OCI-LY1 (cell line): Measurements from ENCODE around the gene KIRREL3.

ENCODE experiments used
- H2AFZ ChIP-seq: fragments of 200-600 bp; sonication (generic), shearing (Covaris generic); 2 replicates; pipeline ENCODE4 v1.6.0; 2014; ENCODE audit warnings: antibody characterized with exemption, mild to moderate bottlenecking, low read length
- H3F3A ChIP-seq: fragments of 200-600 bp; sonication (generic), shearing (Covaris generic); 2 replicates; pipeline ENCODE4 v1.6.0; 2014; ENCODE audit warnings: mild to moderate bottlenecking, antibody characterized with exemption, low read length, moderate library complexity; ENCODE audit not compliant: insufficient read depth
- H3K27ac ChIP-seq: fragments of 200-600 bp; sonication (generic); 2 replicates; pipeline ENCODE4 v1.5.1; 2014; ENCODE audit warnings: low read length, mixed run types, mild to moderate bottlenecking, low read depth; ENCODE audit not compliant: poor library complexity, severe bottlenecking
- H3K27me3 ChIP-seq: fragments of 200-600 bp; sonication (generic); 2 replicates; pipeline ENCODE4 v1.6.0; 2014; ENCODE audit warnings: antibody characterized with exemption, mild to moderate bottlenecking, low read length, moderate library complexity; ENCODE audit not compliant: insufficient read depth
- H3K36me3 ChIP-seq: fragments of 200-600 bp; sonication (generic); 2 replicates; pipeline ENCODE4 v1.6.1; 2014; ENCODE audit warnings: mild to moderate bottlenecking, antibody characterized with exemption, low read length, moderate library complexity, mixed read lengths; ENCODE audit not compliant: insufficient read depth
- H3K4me1 ChIP-seq: fragments of 200-600 bp; sonication (generic); 2 replicates; pipeline ENCODE4 v1.5.1; 2014; ENCODE audit warnings: mild to moderate bottlenecking, low read length, moderate library complexity; ENCODE audit not compliant: insufficient read depth, severe bottlenecking
- H3K4me2 ChIP-seq: fragments of 200-600 bp; sonication (generic), shearing (Covaris generic); 2 replicates; pipeline ENCODE4 v1.6.1; 2014; ENCODE audit warnings: low read length
- H3K4me3 ChIP-seq: fragments of 200-600 bp; sonication (generic); 2 replicates; pipeline ENCODE4 v1.5.1; 2014; ENCODE audit warnings: low read length, low read depth, mild to moderate bottlenecking, mixed read lengths; ENCODE audit not compliant: poor library complexity, severe bottlenecking
- H3K79me2 ChIP-seq: fragments of 200-600 bp; shearing (Covaris generic); 2 replicates; pipeline ENCODE4 v1.6.1; 2016; ENCODE audit warnings: mixed run types, low read length, mixed read lengths; ENCODE audit not compliant: insufficient read depth
- H3K9ac ChIP-seq: fragments of 200-600 bp; sonication (generic), shearing (Covaris generic); 2 replicates; pipeline ENCODE4 v1.6.1; 2014; ENCODE audit warnings: mild to moderate bottlenecking, low read length, mixed read lengths
- H3K9me2 ChIP-seq: fragments of 200-600 bp; sonication (generic), shearing (Covaris generic); 2 replicates; pipeline ENCODE4 v1.6.1; 2014; ENCODE audit warnings: low read depth, mild to moderate bottlenecking, low read length, mixed read lengths
- H3K9me3 ChIP-seq: fragments of 200-600 bp; shearing (Covaris generic); 2 replicates; pipeline ENCODE4 v1.6.1; 2014; ENCODE audit warnings: low read length, mixed read lengths
- H4K20me1 ChIP-seq: fragments of 200-600 bp; sonication (generic), shearing (Covaris generic); 2 replicates; pipeline ENCODE4 v1.6.0; 2016; ENCODE audit warnings: mild to moderate bottlenecking, low read length; ENCODE audit not compliant: insufficient read depth
- EZH2 ChIP-seq: fragments of 200-600 bp; sonication (generic), shearing (Covaris generic); IDR thresholded peaks from 2 replicates; pipeline ENCODE4 v1.8.0; 2017; ENCODE audit warnings: borderline replicate concordance, mixed run types, mild to moderate bottlenecking, antibody characterized with exemption, low read length, moderate library complexity, mixed read lengths
- TF ChIP-seq, protein P1 (sequence below): fragments of 200-600 bp; sonication (generic), shearing (Covaris generic); IDR thresholded peaks from 2 replicates; pipeline ENCODE4 v1.5.1; 2017; ENCODE audit warnings: mild to moderate bottlenecking, antibody characterized with exemption, low read length, moderate library complexity, mixed read lengths

The KIRREL3 gene

DNA sequence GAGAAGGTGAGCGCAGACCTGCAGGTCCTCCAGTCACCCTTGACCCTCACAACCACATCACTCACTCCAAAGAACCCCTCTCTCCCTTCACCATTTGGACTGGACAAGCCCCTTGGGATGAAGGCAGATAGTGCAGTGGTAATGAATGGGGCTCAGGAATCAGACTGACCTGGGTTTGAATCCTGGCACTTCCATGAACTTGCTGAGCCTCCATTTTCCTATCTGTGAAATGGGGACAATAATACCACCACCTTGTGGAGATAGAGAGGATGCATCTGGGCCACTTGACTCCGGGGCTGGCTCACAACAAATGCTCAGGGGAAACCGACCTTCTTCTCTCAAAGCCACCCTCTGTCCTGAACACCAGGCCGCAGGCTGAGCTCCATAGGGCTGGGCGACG is 467.0 kb downstream of the KIRREL3 start:
- H4K20me1 ChIP-seq = no peaks in the 10 kb centered on the region
- H3K36me3 ChIP-seq = no peaks in the 10 kb centered on the region
- H3K79me2 ChIP-seq = no peaks in the 10 kb centered on the region
- H3K27ac ChIP-seq = no peak overlapping the region
- TF ChIP-seq, protein P1, sequence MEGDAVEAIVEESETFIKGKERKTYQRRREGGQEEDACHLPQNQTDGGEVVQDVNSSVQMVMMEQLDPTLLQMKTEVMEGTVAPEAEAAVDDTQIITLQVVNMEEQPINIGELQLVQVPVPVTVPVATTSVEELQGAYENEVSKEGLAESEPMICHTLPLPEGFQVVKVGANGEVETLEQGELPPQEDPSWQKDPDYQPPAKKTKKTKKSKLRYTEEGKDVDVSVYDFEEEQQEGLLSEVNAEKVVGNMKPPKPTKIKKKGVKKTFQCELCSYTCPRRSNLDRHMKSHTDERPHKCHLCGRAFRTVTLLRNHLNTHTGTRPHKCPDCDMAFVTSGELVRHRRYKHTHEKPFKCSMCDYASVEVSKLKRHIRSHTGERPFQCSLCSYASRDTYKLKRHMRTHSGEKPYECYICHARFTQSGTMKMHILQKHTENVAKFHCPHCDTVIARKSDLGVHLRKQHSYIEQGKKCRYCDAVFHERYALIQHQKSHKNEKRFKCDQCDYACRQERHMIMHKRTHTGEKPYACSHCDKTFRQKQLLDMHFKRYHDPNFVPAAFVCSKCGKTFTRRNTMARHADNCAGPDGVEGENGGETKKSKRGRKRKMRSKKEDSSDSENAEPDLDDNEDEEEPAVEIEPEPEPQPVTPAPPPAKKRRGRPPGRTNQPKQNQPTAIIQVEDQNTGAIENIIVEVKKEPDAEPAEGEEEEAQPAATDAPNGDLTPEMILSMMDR = 0 out of 2 replicates have a peak, but pooled peaks have one; percentile 5
- TF ChIP-seq EZH2 = no peak
- H3F3A ChIP-seq = no peaks in the 10 kb centered on the region
- no peaks in the 10 kb centered on the region for H3K4me1 ChIP-seq
- H2AFZ ChIP-seq = no peak overlapping the region
- no peaks in the 10 kb centered on the region for H3K27me3 ChIP-seq
- H3K9me2 ChIP-seq = no peaks in the 10 kb centered on the region
- H3K4me2 ChIP-seq = no peak overlapping the region
- no peak overlapping the region for H3K9ac ChIP-seq
- H3K4me3 ChIP-seq = no peak overlapping the region
- H3K9me3 ChIP-seq = no peaks in the 10 kb centered on the region

DNA sequence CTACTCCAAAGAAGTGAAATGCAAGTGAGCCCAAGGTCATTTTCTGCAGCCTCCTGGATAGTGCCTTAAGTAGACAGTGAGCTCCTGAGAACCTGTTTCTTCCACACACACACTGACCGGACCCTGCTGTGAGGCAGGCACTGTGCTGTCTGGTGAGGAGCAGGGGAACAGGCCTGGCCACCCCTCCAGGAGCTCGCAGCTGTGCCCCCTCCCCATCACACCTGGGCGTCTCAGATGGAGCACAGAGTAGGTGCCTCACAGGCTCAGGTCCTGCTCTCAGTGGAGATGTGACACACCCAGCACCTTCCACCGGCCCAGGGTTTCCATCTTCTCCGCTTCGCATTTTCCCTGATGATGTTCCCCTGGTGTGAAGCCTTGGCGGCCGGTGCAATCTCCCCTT is 470.2 kb downstream of the KIRREL3 start:
- no peak overlapping the region for H3K9ac ChIP-seq
- no peaks in the 10 kb centered on the region for H3K9me3 ChIP-seq
- H3K27me3 ChIP-seq = no peaks in the 10 kb centered on the region
- no peak for TF ChIP-seq EZH2
- H3F3A ChIP-seq = no peaks in the 10 kb centered on the region
- H3K4me1 ChIP-seq = no peaks in the 10 kb centered on the region
- H3K79me2 ChIP-seq = no peaks in the 10 kb centered on the region
- no peak overlapping the region for H3K27ac ChIP-seq
- no peak overlapping the region for H2AFZ ChIP-seq
- no peaks in the 10 kb centered on the region for H4K20me1 ChIP-seq
- no peak overlapping the region for H3K4me2 ChIP-seq
- no peaks in the 10 kb centered on the region for H3K36me3 ChIP-seq
- H3K9me2 ChIP-seq = no peaks in the 10 kb centered on the region
- H3K4me3 ChIP-seq = no peak overlapping the region

DNA sequence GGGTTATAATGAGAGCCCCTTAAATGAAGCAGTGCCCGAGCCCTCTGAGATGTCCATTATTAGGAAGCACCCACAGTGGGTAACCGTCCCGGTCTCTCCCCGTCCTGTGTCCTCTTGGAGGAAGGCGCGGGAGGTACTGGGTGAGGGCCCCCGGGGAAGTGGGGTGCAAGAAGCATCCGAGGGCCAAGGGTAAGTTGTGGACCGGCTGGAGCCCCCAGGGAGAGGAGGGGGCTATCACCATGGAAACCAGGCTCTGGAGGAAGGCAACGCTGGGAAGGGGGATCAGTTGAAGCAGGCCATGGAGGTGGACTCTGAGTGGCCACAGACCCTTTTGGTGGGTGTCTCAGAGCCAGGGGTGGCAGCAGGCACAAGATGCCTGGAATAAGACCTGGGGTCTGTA is 471.5 kb downstream of the KIRREL3 start:
- H4K20me1 ChIP-seq = no peaks in the 10 kb centered on the region
- no peaks in the 10 kb centered on the region for H3K36me3 ChIP-seq
- H3K9me3 ChIP-seq = no peaks in the 10 kb centered on the region
- no peak overlapping the region for H2AFZ ChIP-seq
- H3K27me3 ChIP-seq = no peaks in the 10 kb centered on the region
- H3F3A ChIP-seq = no peaks in the 10 kb centered on the region
- TF ChIP-seq EZH2 = no peak
- TF ChIP-seq, protein P1 = no peak
- no peak overlapping the region for H3K4me2 ChIP-seq
- no peak overlapping the region for H3K9ac ChIP-seq
- no peaks in the 10 kb centered on the region for H3K79me2 ChIP-seq
- no peak overlapping the region for H3K27ac ChIP-seq
- H3K4me1 ChIP-seq = no peaks in the 10 kb centered on the region
- H3K9me2 ChIP-seq = no peaks in the 10 kb centered on the region
- H3K4me3 ChIP-seq = no peak overlapping the region

DNA sequence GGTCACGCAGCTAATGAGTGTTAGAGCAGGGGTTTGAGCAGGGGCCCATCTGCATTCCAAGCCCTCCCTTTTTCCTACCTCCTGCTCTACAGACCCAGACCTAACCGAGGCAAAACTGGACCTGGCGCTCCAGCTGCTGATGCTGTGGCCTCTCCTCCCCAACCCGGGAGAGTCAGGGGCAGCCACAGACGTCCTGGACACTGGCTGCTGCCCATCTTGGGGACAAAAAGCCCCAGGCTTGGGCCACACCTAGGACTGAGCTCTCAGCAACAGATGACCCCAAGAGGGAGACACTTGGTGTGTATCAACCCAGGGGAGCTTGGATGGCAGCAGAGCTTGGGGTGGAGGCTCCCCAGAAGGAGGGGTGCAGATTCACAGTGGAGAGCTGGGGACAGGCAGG is 472.5 kb downstream of the KIRREL3 start:
- no peak overlapping the region for H2AFZ ChIP-seq
- no peaks in the 10 kb centered on the region for H4K20me1 ChIP-seq
- no peaks in the 10 kb centered on the region for H3K4me1 ChIP-seq
- no peak overlapping the region for H3K27ac ChIP-seq
- no peak overlapping the region for H3K9ac ChIP-seq
- H3K79me2 ChIP-seq = no peaks in the 10 kb centered on the region
- H3K27me3 ChIP-seq = no peaks in the 10 kb centered on the region
- H3K36me3 ChIP-seq = no peaks in the 10 kb centered on the region
- no peak overlapping the region for H3K4me2 ChIP-seq
- H3K4me3 ChIP-seq = no peak overlapping the region
- H3K9me3 ChIP-seq = no peaks in the 10 kb centered on the region
- H3K9me2 ChIP-seq = no peaks in the 10 kb centered on the region
- TF ChIP-seq EZH2 = no peak
- TF ChIP-seq, protein P1 = no peak
- no peaks in the 10 kb centered on the region for H3F3A ChIP-seq
